ENCODE data around the gene SLC2A13.
"Not testable (repeated sequence)": the region's sequence is repeated elsewhere in the genome, so short reads cannot be mapped to it uniquely, and the experiment has no call there.

SLC2A13 gene

DNA sequence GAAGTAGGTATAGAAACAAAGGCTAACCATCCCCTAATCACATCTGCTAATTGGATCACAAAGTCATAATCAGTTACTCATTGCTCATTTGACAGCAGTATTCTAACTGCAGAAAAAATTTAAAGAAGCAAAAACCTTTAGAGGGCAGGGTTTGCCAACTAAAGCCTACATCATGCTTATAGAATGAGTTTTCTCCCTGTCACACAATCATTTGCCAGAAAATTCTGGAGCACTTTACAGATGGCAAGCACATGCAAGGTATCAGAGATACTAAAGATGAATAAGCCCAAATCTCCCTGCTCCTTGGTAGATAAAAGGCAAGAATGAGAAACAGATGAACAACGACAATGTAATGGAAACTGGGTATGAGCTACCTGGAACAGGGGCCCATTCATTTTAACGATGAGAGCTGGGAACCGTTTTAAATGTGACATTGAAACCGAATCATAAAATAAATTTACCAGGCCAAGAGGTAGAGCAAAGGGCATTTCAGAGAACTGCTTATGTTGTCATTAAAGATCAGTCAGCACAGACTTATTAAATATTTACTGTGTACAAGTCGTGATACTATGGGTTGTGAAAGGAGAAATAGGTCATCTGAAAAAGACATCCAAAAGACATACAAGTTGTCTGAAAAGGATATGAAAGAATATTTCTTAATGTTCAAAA lies 274.9 kb downstream of the SLC2A13 start:
- Histone ChIP-seq H3K9me3 (ENCODE audit: control insufficient read depth in 1 of 2, low read length in 2 of 2) (no peaks in the 10 kb centered on the region), H3K4me1 (ENCODE audit: control insufficient read depth in 1 of 2, insufficient read depth in 2 of 2, low read length in 2 of 2) (no peaks in the 10 kb centered on the region), H3K36me3 (ENCODE audit: control insufficient read depth in 1 of 2, insufficient read depth in 2 of 2, low read length in 2 of 2) (peaks cover 0 to 8% of the 10 kb centered on the region in 2 donors), H3K4me3 (ENCODE audit: low read depth in 1 of 2, low read length in 2 of 2) (no peak overlapping the region), H3K27me3 (ENCODE audit: low read depth, low read length) (no peaks in the 10 kb centered on the region), H3K27ac (ENCODE audit: low read length) (no peak overlapping the region)

DNA sequence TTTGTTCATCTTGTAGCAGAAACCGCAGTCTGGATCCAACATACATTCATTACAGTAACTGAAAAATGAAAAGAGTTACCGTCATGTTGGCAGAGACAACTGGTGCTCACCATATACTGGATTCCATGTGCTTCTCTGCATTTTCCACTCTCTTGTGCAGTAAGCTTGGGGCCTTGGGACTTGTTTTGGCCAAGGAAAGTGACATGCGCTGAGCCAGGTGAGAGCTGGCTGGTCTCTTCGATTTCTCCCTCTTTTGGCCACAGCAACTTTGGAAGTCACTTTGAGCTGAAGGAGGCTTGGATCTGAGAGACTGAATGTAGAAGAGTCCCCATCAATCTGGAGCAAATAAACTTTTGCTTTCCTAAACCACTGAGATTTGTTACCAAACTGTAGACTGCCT lies 275.7 kb downstream of the SLC2A13 start:
- Histone ChIP-seq H3K4me1 (ENCODE audit: control insufficient read depth in 1 of 2, insufficient read depth in 2 of 2, low read length in 2 of 2) (no peaks in the 10 kb centered on the region), H3K9me3 (ENCODE audit: control insufficient read depth in 1 of 2, low read length in 2 of 2) (no peaks in the 10 kb centered on the region), H3K27me3 (ENCODE audit: low read depth, low read length) (no peaks in the 10 kb centered on the region), H3K27ac (ENCODE audit: low read length) (no peak overlapping the region), H3K36me3 (ENCODE audit: control insufficient read depth in 1 of 2, insufficient read depth in 2 of 2, low read length in 2 of 2) (peaks cover 0 to 8% of the 10 kb centered on the region in 2 donors), H3K4me3 (ENCODE audit: low read depth in 1 of 2, low read length in 2 of 2) (no peak overlapping the region)

DNA sequence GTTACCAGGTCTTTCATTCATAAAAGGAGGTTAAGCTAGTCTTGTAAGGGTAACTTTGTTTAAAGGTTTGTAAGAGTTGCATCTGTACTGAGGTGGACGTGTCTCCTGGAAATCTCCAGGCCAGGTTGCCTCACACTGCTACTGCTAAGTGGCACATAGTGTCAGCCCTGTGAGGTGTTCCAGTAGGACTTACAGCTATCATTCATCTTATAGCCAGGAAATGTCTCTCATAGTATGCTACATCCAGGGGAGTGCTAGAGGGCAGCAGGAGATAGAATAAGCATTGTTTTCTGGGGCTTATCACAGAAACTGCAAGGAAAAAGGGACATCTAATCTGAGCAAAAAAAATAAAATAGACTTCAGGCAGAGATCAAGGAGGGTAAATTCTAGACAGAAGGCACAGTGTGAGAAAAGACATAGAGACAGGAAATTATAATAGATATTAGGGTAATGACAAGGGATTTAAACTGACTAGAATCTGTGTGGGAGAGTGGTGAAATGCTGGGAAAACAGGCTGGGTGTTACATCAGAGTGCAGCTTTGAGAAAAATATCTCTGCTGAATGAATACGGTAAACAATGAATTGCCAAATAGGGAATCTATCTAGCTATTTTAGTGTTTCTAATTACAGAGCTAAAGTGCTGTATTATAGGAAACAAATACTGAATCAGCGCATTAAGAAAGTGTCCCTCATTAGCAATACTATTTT lies 281.2 kb downstream of the SLC2A13 start:
- H3K27ac ChIP-seq (ENCODE audit: low read length) = no peak overlapping the region

DNA sequence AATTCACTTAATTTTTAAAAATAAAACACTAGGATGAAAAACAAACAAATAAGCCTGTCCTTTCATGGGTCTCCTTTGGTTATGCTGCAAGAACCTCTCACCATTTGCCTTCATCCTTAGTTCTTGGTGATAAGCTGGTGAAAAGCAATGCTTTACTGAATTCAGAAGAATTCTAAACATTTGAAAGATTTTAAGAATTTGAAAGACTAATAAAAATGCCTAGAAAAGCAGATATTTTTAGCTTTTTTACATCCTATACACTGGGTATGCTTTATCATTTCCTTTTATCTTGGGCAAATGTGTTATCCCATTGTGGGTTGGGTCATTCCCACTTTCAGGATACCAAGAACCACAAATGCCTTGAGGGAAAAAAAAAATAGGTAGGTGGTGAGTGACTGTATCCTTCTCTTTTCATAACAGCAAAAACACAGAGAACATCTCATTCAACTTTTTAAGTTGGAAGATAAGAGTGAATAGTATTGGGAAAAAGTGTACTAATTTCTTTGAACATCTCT lies 289.2 kb downstream of the SLC2A13 start:
- Histone ChIP-seq H3K4me3 (ENCODE audit: low read depth in 1 of 2, low read length in 2 of 2) (no peak overlapping the region), H3K36me3 (ENCODE audit: control insufficient read depth in 1 of 2, insufficient read depth in 2 of 2, low read length in 2 of 2) (peaks cover 0 to 9% of the 10 kb centered on the region in 2 donors), H3K27me3 (ENCODE audit: low read depth, low read length) (no peaks in the 10 kb centered on the region), H3K9me3 (ENCODE audit: control insufficient read depth in 1 of 2, low read length in 2 of 2) (no peaks in the 10 kb centered on the region), H3K4me1 (ENCODE audit: control insufficient read depth in 1 of 2, insufficient read depth in 2 of 2, low read length in 2 of 2) (no peaks in the 10 kb centered on the region), H3K27ac (ENCODE audit: low read length) (no peak overlapping the region)

More for the DNA sequence above, 281.2 kb downstream of the SLC2A13 start:
- H3K36me3 ChIP-seq (ENCODE audit: control insufficient read depth in 1 of 2, insufficient read depth in 2 of 2, low read length in 2 of 2) = peaks cover 6 to 7% of the 10 kb centered on the region in 2 donors
- no peaks in the 10 kb centered on the region for H3K9me3 ChIP-seq (ENCODE audit: control insufficient read depth in 1 of 2, low read length in 2 of 2)
- H3K27me3 ChIP-seq (ENCODE audit: low read depth, low read length) = no peaks in the 10 kb centered on the region
- no peak overlapping the region for H3K4me3 ChIP-seq (ENCODE audit: low read depth in 1 of 2, low read length in 2 of 2)
- no peaks in the 10 kb centered on the region for H3K4me1 ChIP-seq (ENCODE audit: control insufficient read depth in 1 of 2, insufficient read depth in 2 of 2, low read length in 2 of 2)

DNA sequence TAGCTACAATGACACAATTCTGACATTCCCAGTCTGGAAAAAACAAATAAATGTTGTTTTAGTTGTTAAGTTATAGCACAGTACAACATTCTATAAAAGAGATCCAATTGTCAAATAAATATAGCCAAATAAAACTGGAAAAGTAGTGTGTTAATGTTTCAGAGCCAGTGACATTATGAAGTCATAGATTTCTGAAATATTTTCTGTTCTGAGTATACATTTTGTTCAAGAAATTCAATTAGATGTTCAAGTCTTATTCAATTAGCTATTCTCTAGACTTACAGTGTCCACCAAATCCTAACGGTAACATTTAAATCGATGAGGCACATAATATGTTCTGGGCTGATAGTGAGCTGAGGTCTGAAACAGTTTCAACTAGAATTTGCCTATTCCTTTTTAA lies 290.1 kb downstream of the SLC2A13 start:
- H3K27me3 ChIP-seq (ENCODE audit: low read depth, low read length) = no peaks in the 10 kb centered on the region
- peaks cover 0 to 4% of the 10 kb centered on the region in 2 donors for H3K36me3 ChIP-seq (ENCODE audit: control insufficient read depth in 1 of 2, insufficient read depth in 2 of 2, low read length in 2 of 2)
- H3K4me1 ChIP-seq (ENCODE audit: control insufficient read depth in 1 of 2, insufficient read depth in 2 of 2, low read length in 2 of 2) = no peaks in the 10 kb centered on the region
- H3K9me3 ChIP-seq (ENCODE audit: control insufficient read depth in 1 of 2, low read length in 2 of 2) = peaks cover 0 to 1% of the 10 kb centered on the region in 2 donors
- no peak overlapping the region for H3K27ac ChIP-seq (ENCODE audit: low read length)
- H3K4me3 ChIP-seq (ENCODE audit: low read depth in 1 of 2, low read length in 2 of 2) = no peak overlapping the region

DNA sequence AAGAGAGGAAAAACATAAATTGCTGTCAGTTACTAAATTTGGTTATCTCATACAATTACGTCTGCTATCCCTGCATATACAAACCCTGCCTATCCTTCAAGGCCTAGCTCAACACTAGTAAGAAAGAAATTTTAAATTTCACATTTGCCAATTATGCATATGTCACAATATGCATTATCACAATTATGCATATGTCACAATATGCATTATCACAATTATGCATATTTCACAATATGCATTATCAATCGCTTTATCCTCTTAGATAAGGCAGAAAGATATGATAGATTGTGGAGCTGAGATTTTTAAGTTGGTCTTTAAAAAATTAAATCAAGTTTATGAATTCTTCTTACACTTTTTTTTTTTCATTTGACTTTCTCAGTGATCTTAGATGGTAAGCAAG lies 291.3 kb downstream of the SLC2A13 start:
- Histone ChIP-seq H3K4me3 (ENCODE audit: low read depth in 1 of 2, low read length in 2 of 2) (no peak overlapping the region), H3K36me3 (ENCODE audit: control insufficient read depth in 1 of 2, insufficient read depth in 2 of 2, low read length in 2 of 2) (peaks cover 0 to 4% of the 10 kb centered on the region in 2 donors), H3K27me3 (ENCODE audit: low read depth, low read length) (no peaks in the 10 kb centered on the region), H3K27ac (ENCODE audit: low read length) (no peak overlapping the region), H3K9me3 (ENCODE audit: control insufficient read depth in 1 of 2, low read length in 2 of 2) (peaks cover 0 to 7% of the 10 kb centered on the region in 2 donors), H3K4me1 (ENCODE audit: control insufficient read depth in 1 of 2, insufficient read depth in 2 of 2, low read length in 2 of 2) (no peaks in the 10 kb centered on the region)

DNA sequence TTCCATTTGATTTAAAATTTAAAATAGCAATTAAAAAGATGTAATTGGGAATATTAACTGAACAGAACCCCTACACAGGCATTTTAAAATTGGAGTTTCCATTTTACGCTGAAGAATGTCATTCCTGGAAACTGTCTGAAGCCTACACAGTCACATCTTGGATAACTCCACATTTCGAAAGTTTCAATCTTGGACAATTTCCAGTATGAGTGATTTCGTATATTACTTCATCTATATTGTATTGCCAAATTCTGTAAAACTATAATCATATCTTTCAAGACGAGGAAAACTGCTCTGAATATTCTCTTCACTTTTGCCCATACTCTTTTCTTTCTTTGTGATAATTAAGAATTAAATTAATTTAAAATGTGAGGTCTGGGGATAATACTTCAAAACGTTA lies 292.1 kb downstream of the SLC2A13 start:
- H3K36me3 ChIP-seq (ENCODE audit: control insufficient read depth in 1 of 2, insufficient read depth in 2 of 2, low read length in 2 of 2) = peaks cover 0 to 4% of the 10 kb centered on the region in 2 donors
- no peak overlapping the region for H3K27ac ChIP-seq (ENCODE audit: low read length)
- peaks cover 0 to 7% of the 10 kb centered on the region in 2 donors for H3K9me3 ChIP-seq (ENCODE audit: control insufficient read depth in 1 of 2, low read length in 2 of 2)
- H3K4me3 ChIP-seq (ENCODE audit: low read depth in 1 of 2, low read length in 2 of 2) = no peak overlapping the region
- no peaks in the 10 kb centered on the region for H3K4me1 ChIP-seq (ENCODE audit: control insufficient read depth in 1 of 2, insufficient read depth in 2 of 2, low read length in 2 of 2)
- H3K27me3 ChIP-seq (ENCODE audit: low read depth, low read length) = no peaks in the 10 kb centered on the region

DNA sequence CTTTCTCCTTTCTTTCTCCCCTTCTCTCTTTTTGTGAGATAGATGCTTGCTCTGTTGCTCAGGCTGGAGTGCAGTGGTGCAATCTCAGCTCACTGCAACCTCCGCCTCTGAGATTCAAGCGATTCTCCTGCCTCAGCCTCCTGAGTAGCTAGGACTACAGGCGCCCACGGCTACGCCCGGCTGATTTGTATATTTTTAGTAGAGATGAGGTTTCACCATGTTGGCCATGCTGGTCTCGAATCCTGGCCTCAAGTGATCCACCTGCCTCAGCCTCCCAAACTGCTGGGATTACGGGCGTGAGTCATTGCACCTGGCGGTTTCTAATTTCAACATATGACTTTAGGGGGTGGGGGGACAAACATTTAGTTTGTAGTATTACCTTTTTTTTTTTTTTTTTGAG lies 293.4 kb downstream of the SLC2A13 start:
- H3K4me3 ChIP-seq (ENCODE audit: low read depth in 1 of 2, low read length in 2 of 2); H3K4me1 ChIP-seq (ENCODE audit: control insufficient read depth in 1 of 2, insufficient read depth in 2 of 2, low read length in 2 of 2); H3K36me3 ChIP-seq (ENCODE audit: control insufficient read depth in 1 of 2, insufficient read depth in 2 of 2, low read length in 2 of 2); H3K27me3 ChIP-seq (ENCODE audit: low read depth, low read length); H3K27ac ChIP-seq (ENCODE audit: low read length); H3K9me3 ChIP-seq (ENCODE audit: control insufficient read depth in 1 of 2, low read length in 2 of 2): not testable (repeated sequence)

DNA sequence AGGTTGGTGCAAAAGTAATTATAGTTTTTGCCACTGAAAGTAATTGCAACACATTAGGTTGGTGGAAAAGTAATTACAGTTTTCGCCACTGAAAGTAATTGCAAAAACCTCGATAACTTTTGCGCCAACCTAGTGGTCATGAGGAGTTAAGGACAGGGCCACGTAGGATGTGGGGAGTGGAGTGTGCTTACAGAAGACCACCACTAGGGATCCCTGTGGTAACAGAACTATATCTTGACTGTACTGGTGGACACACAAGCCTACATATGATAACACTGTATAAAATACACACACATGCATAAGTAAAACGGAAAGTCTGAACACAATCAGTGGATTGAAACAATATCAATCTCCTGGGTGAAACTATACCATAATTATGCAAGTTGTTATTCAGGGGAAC lies 298.8 kb downstream of the SLC2A13 start:
- no peaks in the 10 kb centered on the region for H3K27me3 ChIP-seq (ENCODE audit: low read depth, low read length)
- H3K27ac ChIP-seq (ENCODE audit: low read length) = no peak overlapping the region
- peaks cover 0 to 7% of the 10 kb centered on the region in 2 donors for H3K9me3 ChIP-seq (ENCODE audit: control insufficient read depth in 1 of 2, low read length in 2 of 2)
- H3K36me3 ChIP-seq (ENCODE audit: control insufficient read depth in 1 of 2, insufficient read depth in 2 of 2, low read length in 2 of 2) = no peaks in the 10 kb centered on the region
- no peak overlapping the region for H3K4me3 ChIP-seq (ENCODE audit: low read depth in 1 of 2, low read length in 2 of 2)
- H3K4me1 ChIP-seq (ENCODE audit: control insufficient read depth in 1 of 2, insufficient read depth in 2 of 2, low read length in 2 of 2) = no peaks in the 10 kb centered on the region

DNA sequence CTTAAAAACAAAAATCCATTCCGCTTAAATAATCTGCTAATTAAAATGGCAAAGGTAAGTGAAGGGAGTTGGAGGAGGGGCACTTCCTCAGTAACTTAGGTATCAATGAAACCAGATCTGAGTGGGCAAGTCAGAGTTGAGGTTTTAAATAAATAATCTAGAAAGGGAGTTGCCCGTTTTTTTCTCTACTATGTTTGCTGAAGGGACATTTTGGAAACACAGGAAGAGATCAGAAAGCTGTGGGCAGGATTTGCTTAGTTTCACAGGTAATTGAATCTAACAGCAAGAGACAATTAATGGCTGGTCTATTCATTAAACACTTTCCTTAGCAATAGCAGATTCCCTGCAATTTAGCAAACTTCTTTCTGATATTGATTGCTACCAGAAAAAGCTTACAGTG lies 300.2 kb downstream of the SLC2A13 start:
- no peaks in the 10 kb centered on the region for H3K36me3 ChIP-seq (ENCODE audit: control insufficient read depth in 1 of 2, insufficient read depth in 2 of 2, low read length in 2 of 2)
- no peak overlapping the region for H3K27ac ChIP-seq (ENCODE audit: low read length)
- H3K9me3 ChIP-seq (ENCODE audit: control insufficient read depth in 1 of 2, low read length in 2 of 2) = peaks cover 0 to 5% of the 10 kb centered on the region in 2 donors
- no peak overlapping the region for H3K4me3 ChIP-seq (ENCODE audit: low read depth in 1 of 2, low read length in 2 of 2)
- no peaks in the 10 kb centered on the region for H3K4me1 ChIP-seq (ENCODE audit: control insufficient read depth in 1 of 2, insufficient read depth in 2 of 2, low read length in 2 of 2)
- H3K27me3 ChIP-seq (ENCODE audit: low read depth, low read length) = no peaks in the 10 kb centered on the region

DNA sequence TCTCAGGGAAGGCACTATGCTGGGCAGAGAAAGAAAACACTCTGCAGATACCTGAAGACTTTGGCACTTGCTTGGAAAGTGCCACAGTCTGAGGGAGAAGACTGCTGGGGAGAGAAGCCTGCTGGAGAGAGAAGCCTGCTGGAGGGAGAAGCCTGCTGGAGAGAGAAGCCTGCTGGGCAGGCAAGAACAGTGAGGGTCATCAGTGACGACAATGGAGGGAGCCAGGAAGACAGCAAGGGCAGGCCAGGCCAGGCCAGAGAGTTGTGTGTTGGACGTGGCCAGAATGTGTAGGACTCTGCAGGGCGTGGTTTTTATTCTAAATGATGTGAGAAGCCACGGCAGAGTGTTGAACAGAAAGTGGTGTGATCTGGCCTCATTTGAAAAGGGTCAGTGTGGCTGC lies 301.0 kb downstream of the SLC2A13 start:
- H3K27me3 ChIP-seq (ENCODE audit: low read depth, low read length) = no peaks in the 10 kb centered on the region
- H3K9me3 ChIP-seq (ENCODE audit: control insufficient read depth in 1 of 2, low read length in 2 of 2) = no peaks in the 10 kb centered on the region
- H3K36me3 ChIP-seq (ENCODE audit: control insufficient read depth in 1 of 2, insufficient read depth in 2 of 2, low read length in 2 of 2) = no peaks in the 10 kb centered on the region
- no peak overlapping the region for H3K4me3 ChIP-seq (ENCODE audit: low read depth in 1 of 2, low read length in 2 of 2)
- no peaks in the 10 kb centered on the region for H3K4me1 ChIP-seq (ENCODE audit: control insufficient read depth in 1 of 2, insufficient read depth in 2 of 2, low read length in 2 of 2)
- no peak overlapping the region for H3K27ac ChIP-seq (ENCODE audit: low read length)

Data from muscle layer of duodenum (tissue), 2 donors.